ENCODE measurements around the gene FOXC1. TPM values are rescaled to one million over a fixed set of nuclear protein-coding genes. Genes with fewer than 3 reads are reported as not detected.

Gene FOXC1
- total RNA-seq, 4 donors from 2014 or later: 3.8 to 10.1 (median 6.7) TPM

DNA sequence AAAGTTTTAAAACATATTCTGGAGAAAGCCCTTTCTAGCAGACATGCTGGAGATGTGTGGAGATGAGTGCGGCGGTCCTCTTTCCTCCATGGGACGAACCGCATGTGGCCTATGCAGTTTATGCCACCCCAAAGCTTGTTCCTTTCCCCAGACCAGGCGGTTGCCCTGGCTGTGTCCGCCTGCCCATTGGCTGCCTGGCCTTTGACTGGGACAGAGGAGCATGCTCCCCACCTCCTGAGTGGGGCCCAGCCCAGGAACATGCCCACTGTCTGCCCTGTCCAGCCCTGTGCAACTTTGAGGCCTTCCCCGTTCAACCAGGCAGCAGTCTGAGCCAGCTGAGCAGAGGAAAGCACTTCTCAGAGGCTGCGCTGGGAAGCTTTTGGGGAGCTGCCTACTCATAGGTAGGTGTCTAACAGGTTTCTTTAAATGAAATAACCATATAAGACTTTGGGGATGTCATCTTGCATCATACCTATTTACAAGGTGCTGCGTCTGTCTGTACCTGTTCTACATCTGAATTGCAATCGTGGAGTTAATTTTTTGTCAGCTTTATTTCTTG is 20.6 kb downstream of the FOXC1 start:
- DNase-seq (ENCODE audit: low spot score) (no peak), ATAC-seq (ENCODE audit: low FRiP score) (no peak)
- TF ChIP-seq, protein P1, sequence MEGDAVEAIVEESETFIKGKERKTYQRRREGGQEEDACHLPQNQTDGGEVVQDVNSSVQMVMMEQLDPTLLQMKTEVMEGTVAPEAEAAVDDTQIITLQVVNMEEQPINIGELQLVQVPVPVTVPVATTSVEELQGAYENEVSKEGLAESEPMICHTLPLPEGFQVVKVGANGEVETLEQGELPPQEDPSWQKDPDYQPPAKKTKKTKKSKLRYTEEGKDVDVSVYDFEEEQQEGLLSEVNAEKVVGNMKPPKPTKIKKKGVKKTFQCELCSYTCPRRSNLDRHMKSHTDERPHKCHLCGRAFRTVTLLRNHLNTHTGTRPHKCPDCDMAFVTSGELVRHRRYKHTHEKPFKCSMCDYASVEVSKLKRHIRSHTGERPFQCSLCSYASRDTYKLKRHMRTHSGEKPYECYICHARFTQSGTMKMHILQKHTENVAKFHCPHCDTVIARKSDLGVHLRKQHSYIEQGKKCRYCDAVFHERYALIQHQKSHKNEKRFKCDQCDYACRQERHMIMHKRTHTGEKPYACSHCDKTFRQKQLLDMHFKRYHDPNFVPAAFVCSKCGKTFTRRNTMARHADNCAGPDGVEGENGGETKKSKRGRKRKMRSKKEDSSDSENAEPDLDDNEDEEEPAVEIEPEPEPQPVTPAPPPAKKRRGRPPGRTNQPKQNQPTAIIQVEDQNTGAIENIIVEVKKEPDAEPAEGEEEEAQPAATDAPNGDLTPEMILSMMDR (IDR thresholded peaks at IDR 0.05): no peak

DNA sequence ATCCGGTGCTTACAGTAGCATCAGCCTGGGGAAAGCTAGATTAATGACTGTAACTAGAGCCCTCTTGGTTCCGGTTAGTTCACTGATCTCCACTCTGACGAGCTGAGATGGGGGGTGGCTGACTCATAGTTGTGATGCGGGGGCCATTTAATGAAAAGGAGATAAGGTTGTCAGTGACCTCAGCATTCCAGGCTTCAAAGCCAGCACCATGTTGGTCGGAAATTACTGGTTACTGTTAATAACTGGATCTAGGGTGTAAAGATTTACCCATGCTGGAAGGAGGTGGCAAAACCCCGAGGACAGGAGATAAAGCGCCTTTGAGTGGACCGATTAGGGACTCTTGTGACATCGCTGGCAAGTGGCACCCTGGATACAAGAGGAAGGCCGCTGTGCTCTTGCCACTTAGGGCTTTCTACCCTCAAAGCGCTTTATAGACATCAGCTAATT is 21.1 kb downstream of the FOXC1 start:
- DNase-seq (ENCODE audit: low spot score) (no peak), ATAC-seq (ENCODE audit: low FRiP score) (no peak)
- TF ChIP-seq, protein P1 (IDR thresholded peaks at IDR 0.05): no peak

DNA sequence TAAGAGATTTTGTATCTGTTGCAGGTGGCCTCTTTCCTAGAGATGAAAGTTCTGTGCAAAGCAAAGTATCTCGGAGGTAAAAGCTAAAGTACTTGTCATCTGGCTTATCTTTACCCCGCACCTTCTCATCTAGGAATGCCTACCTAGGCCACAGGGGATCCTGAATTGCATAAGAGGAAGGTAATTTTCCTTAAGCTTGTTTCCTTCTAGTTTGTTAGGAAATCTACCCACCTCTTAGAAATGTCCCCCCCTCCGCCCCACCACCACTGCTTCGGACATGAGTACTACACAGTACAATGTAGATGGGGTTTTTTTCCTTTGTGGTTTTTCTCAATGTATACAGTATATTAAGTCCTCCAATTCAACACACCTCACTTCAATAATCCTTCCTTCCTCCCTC is 21.5 kb downstream of the FOXC1 start:
- DNase-seq (ENCODE audit: low spot score) (no peak), ATAC-seq (ENCODE audit: low FRiP score) (no peak)
- TF ChIP-seq, protein P1 (IDR thresholded peaks at IDR 0.05): no peak

DNA sequence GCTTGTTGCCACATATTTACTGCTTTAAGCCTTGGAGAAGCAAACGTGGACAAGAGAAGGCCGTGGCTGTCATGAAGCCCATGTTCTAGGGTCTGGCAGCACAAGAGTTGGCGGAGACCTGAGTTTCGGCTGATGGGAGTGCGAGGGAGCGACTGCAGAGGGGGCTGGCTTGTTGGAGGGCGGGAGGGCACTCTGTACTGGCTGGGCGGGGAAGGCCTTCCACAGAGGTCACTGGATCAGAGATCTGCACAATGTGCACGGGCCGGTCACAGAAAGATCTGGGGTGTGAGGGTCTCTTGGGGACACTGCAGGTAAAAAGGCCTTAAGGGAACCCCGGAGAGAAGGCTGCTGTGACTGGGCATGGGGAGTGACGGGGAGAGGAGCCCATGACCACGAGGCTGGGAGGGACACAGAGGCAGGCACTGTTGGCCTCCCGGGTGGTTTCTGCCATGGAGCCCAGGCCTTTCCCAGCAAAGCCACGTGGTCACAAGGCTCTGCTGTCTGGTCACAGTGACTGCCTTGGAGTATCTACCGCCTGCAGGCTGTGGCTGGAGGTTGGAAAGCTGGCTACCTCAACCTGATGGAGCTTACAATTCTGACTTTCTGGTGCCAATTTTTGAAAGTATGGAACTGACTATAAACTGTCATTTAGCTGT is 23.8 kb downstream of the FOXC1 start:
- DNase-seq (ENCODE audit: low spot score): no peak

DNA sequence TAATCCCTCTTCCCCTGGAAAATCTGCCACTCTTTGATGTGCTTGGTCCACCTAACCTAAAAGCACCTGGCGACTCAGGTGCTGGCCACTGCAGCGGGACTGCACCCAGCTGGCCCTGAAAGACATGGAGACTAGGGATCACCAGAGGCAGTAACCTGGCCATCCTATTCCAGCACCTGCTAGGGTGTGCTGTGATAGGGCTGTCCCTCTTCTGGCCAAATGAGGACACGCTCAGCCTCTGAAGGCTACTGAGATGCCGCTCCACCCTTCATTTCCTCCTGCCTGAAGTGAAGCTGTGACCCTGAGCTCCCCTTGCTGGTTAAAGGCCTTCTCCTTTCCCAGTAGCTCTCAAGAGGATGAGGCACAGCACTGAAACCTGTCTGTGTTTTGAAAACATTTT is 24.4 kb downstream of the FOXC1 start:
- ATAC-seq (ENCODE audit: low FRiP score) (no peak), DNase-seq (ENCODE audit: low spot score) (no peak)
- TF ChIP-seq, protein P1 (IDR thresholded peaks at IDR 0.05): no peak

More for the DNA sequence above, 23.8 kb downstream of the FOXC1 start:
- ATAC-seq (ENCODE audit: low FRiP score): no peak
- TF ChIP-seq, protein P1 (IDR thresholded peaks at IDR 0.05): no peak

DNA sequence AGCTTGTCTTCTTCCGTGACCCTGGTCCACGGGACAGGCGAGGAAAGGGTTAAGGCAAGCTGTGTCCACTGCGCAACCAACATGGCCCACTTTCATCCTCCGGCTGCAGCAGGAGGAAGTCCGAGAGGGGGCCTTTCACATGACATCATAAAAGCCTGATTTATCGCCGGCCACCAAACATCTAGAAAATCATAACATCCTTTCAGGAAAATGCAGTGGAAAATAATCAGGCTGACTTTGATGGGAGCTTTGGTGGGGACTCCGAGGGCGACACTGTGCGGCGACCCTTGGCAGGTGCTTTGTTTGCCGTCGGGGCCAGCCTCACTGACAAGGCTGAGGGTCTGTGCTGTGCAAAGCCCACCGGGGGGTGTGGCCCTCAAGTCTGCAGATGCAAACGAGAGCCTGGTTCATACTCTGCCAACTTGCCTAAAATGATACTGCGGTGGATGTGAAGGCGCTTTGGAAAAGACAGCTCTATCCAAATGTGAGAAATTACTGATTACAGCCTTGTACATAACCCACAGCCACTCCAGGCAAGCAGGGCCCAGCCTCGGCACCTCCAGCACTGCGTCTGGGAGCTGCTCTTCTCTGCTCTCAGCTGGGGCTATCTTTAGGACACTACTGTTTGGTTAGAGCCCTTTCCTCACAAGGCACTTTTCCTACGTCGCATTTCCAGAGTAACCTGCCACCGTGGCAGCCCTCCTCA is 25.7 kb downstream of the FOXC1 start:
- no peak for DNase-seq (ENCODE audit: low spot score)
- TF ChIP-seq, protein P1 (IDR thresholded peaks at IDR 0.05): no peak
- no peak for ATAC-seq (ENCODE audit: low FRiP score)

Measured in omental fat pad (tissue), 4 donors.